ENCODE measurements around the gene PDE6B. TPM values are rescaled to one million over a fixed set of nuclear protein-coding genes. Genes with fewer than 3 reads are reported as not detected.
"Not testable (repeated sequence)": the region's sequence is repeated elsewhere in the genome, so short reads cannot be mapped to it uniquely, and the experiment has no call there.

The PDE6B gene
- polyA plus RNA-seq, 1 donor (not counting 4 experiments of a cell fraction or from before 2014, with no cell fraction given): not detected

- Histone ChIP-seq H4K20me1 (ENCODE audit: control insufficient read depth, extremely low read depth, insufficient read depth, low read length) (no peaks in the 10 kb centered on the region), H3K4me1 (ENCODE audit: control insufficient read depth, extremely low read depth, insufficient read depth, low read length) (no peaks in the 10 kb centered on the region), H3K27ac (ENCODE audit: control insufficient read depth, insufficient read depth, low read length) (no peak overlapping the region), H3K9me1 (ENCODE audit: control insufficient read depth, extremely low read depth, insufficient read depth, low read length) (no peaks in the 10 kb centered on the region), H3K9ac (ENCODE audit: control insufficient read depth, extremely low read depth, insufficient read depth, low read length) (no peak overlapping the region), H3K4me2 (ENCODE audit: control insufficient read depth, extremely low read depth, insufficient read depth, low read depth, low read length) (no peak overlapping the region), H3K79me2 (ENCODE audit: control insufficient read depth, insufficient read depth, low read length) (no peaks in the 10 kb centered on the region), H3K4me3 (ENCODE audit: control insufficient read depth in 2 of 3, extremely low read depth in 1 of 3, insufficient read depth in 2 of 3, low read depth in 1 of 3, low read length in 3 of 3) (no peak overlapping the region), H2AFZ (ENCODE audit: control insufficient read depth, low read length) (no peak overlapping the region), H3K9me3 (ENCODE audit: control insufficient read depth, low read depth, low read length) (no peaks in the 10 kb centered on the region), H3K36me3 (ENCODE audit: control insufficient read depth in 2 of 2, extremely low read depth in 1 of 2, insufficient read depth in 2 of 2, low read length in 2 of 2) (peaks cover 10 to 11% of the 10 kb centered on the region in 2 experiments), H3K27me3 (ENCODE audit: control insufficient read depth, extremely low read depth, insufficient read depth, low read length) (peaks cover 18% of the 10 kb centered on the region)
- no peak for DNase-seq (ENCODE audit: low read depth, low spot score)
- FAIRE-seq: no peak
- dilution Hi-C loops (cut with MboI; ENCODE audit: extremely low pct_ligation_motif_present, low sequenced_read_pairs): no loop called here
- no peak for TF ChIP-seq EZH2 (IDR thresholded peaks at IDR 0.05; ENCODE audit: low read length)
- TF ChIP-seq CTCF (optimal IDR thresholded peaks at IDR 0.05 in 1 of 3, IDR thresholded peaks at IDR 0.05 in 1 of 3, conservative IDR thresholded peaks at IDR 0.05 in 1 of 3; ENCODE audit: extremely low read depth in 1 of 3, insufficient read depth in 2 of 3, low read length in 3 of 3): no peak
These were observed 41.6 kb downstream of the PDE6B start for GRCh38 chr4:666822-667544.

- Histone ChIP-seq H3K79me2 (ENCODE audit: control insufficient read depth, insufficient read depth, low read length) (no peaks in the 10 kb centered on the region), H3K27ac (ENCODE audit: control insufficient read depth, insufficient read depth, low read length) (no peak overlapping the region), H3K4me2 (ENCODE audit: control insufficient read depth, extremely low read depth, insufficient read depth, low read depth, low read length) (no peak overlapping the region), H3K4me1 (ENCODE audit: control insufficient read depth, extremely low read depth, insufficient read depth, low read length) (no peaks in the 10 kb centered on the region), H3K4me3 (ENCODE audit: control insufficient read depth in 2 of 3, extremely low read depth in 1 of 3, insufficient read depth in 2 of 3, low read depth in 1 of 3, low read length in 3 of 3) (no peak overlapping the region), H3K9ac (ENCODE audit: control insufficient read depth, extremely low read depth, insufficient read depth, low read length) (no peak overlapping the region), H3K9me1 (ENCODE audit: control insufficient read depth, extremely low read depth, insufficient read depth, low read length) (no peaks in the 10 kb centered on the region), H3K36me3 (ENCODE audit: control insufficient read depth in 2 of 2, extremely low read depth in 1 of 2, insufficient read depth in 2 of 2, low read length in 2 of 2) (peaks cover 12 to 16% of the 10 kb centered on the region in 2 experiments), H2AFZ (ENCODE audit: control insufficient read depth, low read length) (no peak overlapping the region), H3K27me3 (ENCODE audit: control insufficient read depth, extremely low read depth, insufficient read depth, low read length) (peaks cover 18% of the 10 kb centered on the region), H3K9me3 (ENCODE audit: control insufficient read depth, low read depth, low read length) (no peaks in the 10 kb centered on the region), H4K20me1 (ENCODE audit: control insufficient read depth, extremely low read depth, insufficient read depth, low read length) (no peaks in the 10 kb centered on the region)
- no peak for FAIRE-seq
- TF ChIP-seq EZH2 (IDR thresholded peaks at IDR 0.05; ENCODE audit: low read length) (no peak), CTCF (optimal IDR thresholded peaks at IDR 0.05 in 1 of 3, IDR thresholded peaks at IDR 0.05 in 1 of 3, conservative IDR thresholded peaks at IDR 0.05 in 1 of 3; ENCODE audit: extremely low read depth in 1 of 3, insufficient read depth in 2 of 3, low read length in 3 of 3) (no peak)
- no peak for DNase-seq (ENCODE audit: low read depth, low spot score)
- dilution Hi-C loops (cut with MboI; ENCODE audit: extremely low pct_ligation_motif_present, low sequenced_read_pairs): no loop called here
These were observed 42.2 kb downstream of the PDE6B start for GRCh38 chr4:667545-667925.

GRCh38 chr4:668219-668618, 42.8 kb downstream of the PDE6B start:
- Histone ChIP-seq H3K36me3 (ENCODE audit: control insufficient read depth in 2 of 2, extremely low read depth in 1 of 2, insufficient read depth in 2 of 2, low read length in 2 of 2) (peaks cover 12 to 16% of the 10 kb centered on the region in 2 experiments), H3K27me3 (ENCODE audit: control insufficient read depth, extremely low read depth, insufficient read depth, low read length) (peaks cover 12% of the 10 kb centered on the region)
- H3K4me1 ChIP-seq (ENCODE audit: control insufficient read depth, extremely low read depth, insufficient read depth, low read length); H3K9ac ChIP-seq (ENCODE audit: control insufficient read depth, extremely low read depth, insufficient read depth, low read length); H3K4me3 ChIP-seq (ENCODE audit: control insufficient read depth in 2 of 3, extremely low read depth in 1 of 3, insufficient read depth in 2 of 3, low read depth in 1 of 3, low read length in 3 of 3); H2AFZ ChIP-seq (ENCODE audit: control insufficient read depth, low read length); H3K9me1 ChIP-seq (ENCODE audit: control insufficient read depth, extremely low read depth, insufficient read depth, low read length); FAIRE-seq; H3K4me2 ChIP-seq (ENCODE audit: control insufficient read depth, extremely low read depth, insufficient read depth, low read depth, low read length); H4K20me1 ChIP-seq (ENCODE audit: control insufficient read depth, extremely low read depth, insufficient read depth, low read length); DNase-seq (ENCODE audit: low read depth, low spot score); H3K79me2 ChIP-seq (ENCODE audit: control insufficient read depth, insufficient read depth, low read length); H3K9me3 ChIP-seq (ENCODE audit: control insufficient read depth, low read depth, low read length); dilution Hi-C loops (cut with MboI; ENCODE audit: extremely low pct_ligation_motif_present, low sequenced_read_pairs); H3K27ac ChIP-seq (ENCODE audit: control insufficient read depth, insufficient read depth, low read length): not testable (repeated sequence)

Measured in keratinocyte (primary cell).